Caco-2 (cell line): ENCODE data around the gene ADCY6. TPM values are rescaled to one million over a fixed set of nuclear protein-coding genes. Genes with fewer than 3 reads are reported as not detected.

Source experiments
- BruUV-seq: library from RNA; stranded (reverse); fragments of 400-500 nt; replicated peaks from 2 replicates; lab custom pipeline; 2021; lab: Mats Ljungman, UMichigan
- CTCF ChIA-PET: fragments of 300-600 bp; sonication (Branson Sonifier 250); formaldehyde crosslinking; loops from one replicate; lab custom pipeline; 2022; ENCODE audit warnings: antibody characterized with exemption; lab: Charles Lee
- POLR2A ChIA-PET: fragments of 300-600 bp; sonication (Branson Sonifier 250); formaldehyde crosslinking; loops from one replicate; lab custom pipeline; 2022; ENCODE audit warnings: antibody characterized with exemption; lab: Charles Lee
- DNase-seq, 2 experiments: peaks; one replicate each; pipeline versions ENCODE4 v3.0.0 to v3.0.0-alpha.2; 2020 to 2022
- H3K27me3 ChIP-seq: replicated peaks from 2 replicates; pipeline ENCODE4 v1.6.0; 2011; ENCODE audit warnings: low read length; ENCODE audit not compliant: control insufficient read depth, insufficient read depth
- H3K36me3 ChIP-seq: 2 replicates; pipeline ENCODE4 v1.5.1; 2011; ENCODE audit warnings: low read length; ENCODE audit not compliant: control insufficient read depth, insufficient read depth
- H3K4me1 ChIP-seq: fragments of 250-450 bp; sonication (Bioruptor Pico); 2 replicates; pipeline ENCODE4 v1.5.1; 2020; ENCODE audit warnings: mild to moderate bottlenecking
- H3K4me3 ChIP-seq: 2 replicates; pipeline ENCODE4 v1.5.1; 2011; ENCODE audit warnings: low read depth, mild to moderate bottlenecking, control low read depth, low read length
- H3K9me3 ChIP-seq: fragments of 250-450 bp; sonication (Bioruptor Pico); 2 replicates; pipeline ENCODE4 v1.5.1; 2020; ENCODE audit warnings: mild to moderate bottlenecking, moderate library complexity
- H3K27ac Mint-ChIP-seq: one replicate; pipeline ENCODE4 v1.8.0; 2022; ENCODE audit warnings: mixed read lengths; ENCODE audit not compliant: unreplicated experiment
- H3K27me3 Mint-ChIP-seq: one replicate; pipeline ENCODE4 v1.8.0; 2022; ENCODE audit warnings: mixed read lengths; ENCODE audit not compliant: insufficient read depth, unreplicated experiment
- H3K36me3 Mint-ChIP-seq: one replicate; pipeline ENCODE4 v1.8.0; 2022; ENCODE audit warnings: mild to moderate bottlenecking, mixed read lengths; ENCODE audit not compliant: insufficient read depth, unreplicated experiment
- H3K4me1 Mint-ChIP-seq: one replicate; pipeline ENCODE4 v1.8.0; 2022; ENCODE audit warnings: low read depth, mixed read lengths; ENCODE audit not compliant: unreplicated experiment
- H3K4me3 Mint-ChIP-seq: one replicate; pipeline ENCODE4 v1.8.0; 2022; ENCODE audit warnings: mild to moderate bottlenecking, moderate library complexity, mixed read lengths; ENCODE audit not compliant: unreplicated experiment
- H3K9me3 Mint-ChIP-seq: one replicate; pipeline ENCODE4 v1.8.0; 2022; ENCODE audit warnings: mixed read lengths; ENCODE audit not compliant: unreplicated experiment
- CTCF ChIP-seq, 2 experiments: fragments of 200-600 bp in 1 of 2; IDR thresholded peaks; 1 replicate in 1 of 2; 2 replicates in 1 of 2; pipeline versions ENCODE4 v1.5.1 to v1.8.0; 2011 to 2022; ENCODE audit warnings: antibody characterized with exemption in 1 of 2, control low read depth in 1 of 2, inconsistent platforms in 1 of 2, low read depth in 1 of 2, low read length in 1 of 2, mild to moderate bottlenecking in 1 of 2, moderate library complexity in 1 of 2; ENCODE audit not compliant: insufficient read depth in 1 of 2, severe bottlenecking in 1 of 2, unreplicated experiment in 1 of 2
- intact Hi-C: fragments of 100-400 bp; cut with micrococcal nuclease; formaldehyde crosslinking; loops from one replicate; pipeline ENCODE4 v1.10.0; 2022; ENCODE audit not compliant: unreplicated experiment
- total RNA-seq: library from RNA; stranded (reverse); gene quantifications from 2 replicates; pipeline ENCODE4 v1.2.3, GENCODE V29; 2022

ADCY6 gene
- total RNA-seq, 1 experiment from 2014 or later: 89.8 TPM

DNA sequence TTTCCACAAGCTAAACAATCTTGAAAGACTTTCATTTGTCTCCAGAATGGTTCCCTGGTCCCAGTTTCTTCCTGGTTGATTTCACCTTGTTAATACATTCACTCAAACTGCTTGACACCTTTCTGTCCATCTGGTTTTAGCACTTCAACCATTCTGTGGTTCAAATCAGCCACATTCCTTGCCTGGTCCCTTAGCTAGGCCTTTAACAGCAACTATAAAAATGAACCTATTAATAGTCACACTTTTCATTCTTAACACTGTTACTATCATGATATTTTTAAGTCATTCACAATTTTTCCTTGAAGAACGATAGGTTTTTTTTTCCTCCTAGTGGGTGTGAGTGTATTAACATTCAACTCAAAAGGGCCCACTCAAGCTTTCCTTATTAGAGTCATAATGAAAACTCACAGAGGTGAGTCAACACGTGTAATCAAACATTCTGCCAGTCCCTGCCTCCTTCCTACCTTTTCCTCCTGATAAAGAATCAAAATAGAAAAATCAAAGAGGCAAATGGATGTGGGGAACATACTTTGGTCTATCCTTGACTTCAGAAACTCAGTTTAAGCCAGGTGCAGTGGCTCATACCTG, 38.0 kb downstream of the ADCY6 start:
- TF ChIP-seq CTCF (IDR thresholded peaks at IDR 0.05; ENCODE audit: insufficient read depth in 1 of 2, low read depth in 1 of 2, low read length in 1 of 2, severe bottlenecking in 1 of 2, unreplicated experiment in 1 of 2): no peak
- ChIA-PET POLR2A (interaction anchor here (1.0 kb wide), 1 partner anchor 39 kb away, joined by 3 read pairs; no protein-coding TSS in a partner anchor), CTCF (interaction anchor here (0.6 to 0.9 kb wide), 3 partner anchors 11 to 64 kb away, joined by 3 to 4 read pairs (median 3); no protein-coding TSS in a partner anchor)
- no peak overlapping the region for H3K4me3 Mint-ChIP-seq
- Histone ChIP-seq H3K9me3 (no peaks in the 10 kb centered on the region), H3K27me3 (no peaks in the 10 kb centered on the region), H3K4me1 (peaks cover 9% of the 10 kb centered on the region), H3K4me3 (no peak overlapping the region), H3K36me3 (no peaks in the 10 kb centered on the region)
- BruUV-seq: no TSS peak
- H3K27ac Mint-ChIP-seq: no peak overlapping the region
- DNase-seq: no peak
- peaks cover 7% of the 10 kb centered on the region for H3K4me1 Mint-ChIP-seq
- no peaks in the 10 kb centered on the region for H3K27me3 Mint-ChIP-seq
- H3K9me3 Mint-ChIP-seq: no peaks in the 10 kb centered on the region
- intact Hi-C loops: no loop called here
- H3K36me3 Mint-ChIP-seq: no peaks in the 10 kb centered on the region

GRCh38 chr12:48750215-48750614, 38.7 kb downstream of the ADCY6 start:
- CTCF ChIA-PET: interaction anchor here (0.7 to 0.9 kb wide), 2 partner anchors 45 to 65 kb away, joined by 3 to 4 read pairs; no protein-coding TSS in a partner anchor
- H3K27me3 Mint-ChIP-seq: no peaks in the 10 kb centered on the region

More at GRCh38 chr12:48750215-48750614, 38.7 kb downstream of the ADCY6 start:
- Histone ChIP-seq H3K4me3 (no peak overlapping the region), H3K36me3 (no peaks in the 10 kb centered on the region), H3K4me1 (peaks cover 9% of the 10 kb centered on the region), H3K9me3 (no peaks in the 10 kb centered on the region), H3K27me3 (no peaks in the 10 kb centered on the region)
- POLR2A ChIA-PET: interaction anchor here (1.0 kb wide), 1 partner anchor 39 kb away, joined by 3 read pairs; no protein-coding TSS in a partner anchor
- TF ChIP-seq CTCF (IDR thresholded peaks at IDR 0.05; ENCODE audit: insufficient read depth in 1 of 2, low read depth in 1 of 2, low read length in 1 of 2, severe bottlenecking in 1 of 2, unreplicated experiment in 1 of 2): no peak
- no peak overlapping the region for H3K4me3 Mint-ChIP-seq
- DNase-seq: no peak
- intact Hi-C loops: no loop called here
- no peaks in the 10 kb centered on the region for H3K36me3 Mint-ChIP-seq
- no peaks in the 10 kb centered on the region for H3K9me3 Mint-ChIP-seq
- H3K4me1 Mint-ChIP-seq: peaks cover 7% of the 10 kb centered on the region
- no TSS peak for BruUV-seq
- no peak overlapping the region for H3K27ac Mint-ChIP-seq
